HEK293 (cell line): ENCODE results near the gene KCNJ11.

Experiments used
- CTCF ChIA-PET: fragments of 350-600 bp; formaldehyde crosslinking; extraction: SDS; loops from one replicate; lab custom pipeline; 2021; ENCODE audit warnings: antibody characterized with exemption; lab: Yijun Ruan, JAX
- POLR2A ChIA-PET: fragments of 300-600 bp; formaldehyde crosslinking; extraction: SDS; loops from one replicate; lab custom pipeline; 2020; ENCODE audit warnings: antibody characterized with exemption, inconsistent platforms; lab: Yijun Ruan, JAX
- H3K27ac ChIP-seq: fragments of 200-500 bp; sonication (Bioruptor generic); 2 replicates; pipeline ENCODE4 v1.5.1; 2014; ENCODE audit warnings: low read depth, low read length, control low read depth, inconsistent platforms; ENCODE audit errors: extremely low read depth
- H3K36me3 ChIP-seq, 2 experiments: fragments of 200-500 bp in 1 of 2; sonication (Bioruptor generic) in 1 of 2; 1 replicate in 1 of 2; 2 replicates in 1 of 2; pipeline ENCODE4 v1.5.1; 2014 to 2017; ENCODE audit warnings: inconsistent platforms in 2 of 2, low read length in 2 of 2; ENCODE audit not compliant: control insufficient read depth in 2 of 2, insufficient read depth in 1 of 2
- H3K4me1 ChIP-seq: fragments of 200-500 bp; sonication (Bioruptor generic); 2 replicates; pipeline ENCODE4 v1.5.1; 2014; ENCODE audit warnings: mild to moderate bottlenecking, low read length, inconsistent platforms; ENCODE audit not compliant: control insufficient read depth, insufficient read depth
- H3K4me3 ChIP-seq: 2 replicates; pipeline ENCODE4 v1.5.1; 2011; ENCODE audit warnings: low read depth, mild to moderate bottlenecking, control low read depth, low read length, moderate library complexity
- H3K9me3 ChIP-seq: fragments of 200-500 bp; sonication (Bioruptor generic); 2 replicates; pipeline ENCODE4 v1.5.1; 2014; ENCODE audit warnings: low read depth, low read length, inconsistent platforms; ENCODE audit not compliant: control insufficient read depth, insufficient read depth
- IKZF3 ChIP-seq: fragments of 450-650 bp; IDR thresholded peaks from 2 replicates; pipeline ENCODE4 v1.5.0; 2018; ENCODE audit warnings: missing biosample characterization, mild to moderate bottlenecking, missing genetic modification characterization, moderate library complexity
- PRDM1 ChIP-seq: fragments of 450-650 bp; formaldehyde crosslinking; IDR thresholded peaks from 2 replicates; pipeline ENCODE4; 2016; ENCODE audit warnings: missing biosample characterization, missing genetic modification characterization
- SCRT1 ChIP-seq: fragments of 450-650 bp; formaldehyde crosslinking; IDR thresholded peaks from 2 replicates; pipeline ENCODE4 v1.5.1; 2016; ENCODE audit warnings: missing biosample characterization, missing genetic modification characterization, borderline replicate concordance
- SP2 ChIP-seq: fragments of 450-650 bp; formaldehyde crosslinking; IDR thresholded peaks from 2 replicates; pipeline ENCODE4 v1.5.1; 2016; ENCODE audit warnings: missing biosample characterization, missing genetic modification characterization
- ZNF169 ChIP-seq: fragments of 450-650 bp; formaldehyde crosslinking; IDR thresholded peaks from 2 replicates; pipeline ENCODE4 v1.5.1; 2016; ENCODE audit warnings: missing biosample characterization, missing genetic modification characterization
- ZNF214 ChIP-seq: fragments of 450-650 bp; formaldehyde crosslinking; IDR thresholded peaks from 2 replicates; pipeline ENCODE4 v1.5.1; 2017; ENCODE audit warnings: missing biosample characterization, mild to moderate bottlenecking, missing genetic modification characterization, borderline replicate concordance
- ZNF223 ChIP-seq: fragments of 450-650 bp; formaldehyde crosslinking; IDR thresholded peaks from 2 replicates; pipeline ENCODE4 v1.5.1; 2016; ENCODE audit warnings: missing biosample characterization, missing genetic modification characterization
- ZNF23 ChIP-seq: fragments of 450-650 bp; formaldehyde crosslinking; IDR thresholded peaks from 2 replicates; pipeline ENCODE4 v1.5.1; 2016; ENCODE audit warnings: missing biosample characterization, missing genetic modification characterization, borderline replicate concordance
- ZNF324 ChIP-seq: fragments of 450-650 bp; formaldehyde crosslinking; IDR thresholded peaks from 2 replicates; pipeline ENCODE4 v1.5.1; 2016; ENCODE audit warnings: missing biosample characterization, missing genetic modification characterization
- ZNF341 ChIP-seq: fragments of 450-650 bp; formaldehyde crosslinking; IDR thresholded peaks from 2 replicates; pipeline ENCODE4; 2016; ENCODE audit warnings: low read depth, missing biosample characterization, missing genetic modification characterization
- ZNF426 ChIP-seq: fragments of 450-650 bp; formaldehyde crosslinking; IDR thresholded peaks from 2 replicates; pipeline ENCODE4 v1.5.1; 2017; ENCODE audit warnings: missing biosample characterization, missing genetic modification characterization, mild to moderate bottlenecking, inconsistent platforms, moderate library complexity
- ZNF747 ChIP-seq: fragments of 450-650 bp; formaldehyde crosslinking; IDR thresholded peaks from 2 replicates; pipeline ENCODE4 v1.5.1; 2016; ENCODE audit warnings: missing biosample characterization, missing genetic modification characterization
- ZSCAN23 ChIP-seq: fragments of 450-650 bp; formaldehyde crosslinking; IDR thresholded peaks from 2 replicates; pipeline ENCODE4 v1.5.1; 2016; ENCODE audit warnings: missing biosample characterization, missing genetic modification characterization
- TF ChIP-seq, protein P1 (sequence below): fragments of 450-650 bp; formaldehyde crosslinking; conservative IDR thresholded peaks from 2 replicates; pipeline ENCODE4 v1.5.1; 2016; ENCODE audit warnings: low read depth, missing biosample characterization, missing genetic modification characterization
- TF ChIP-seq, protein P2 (sequence below): fragments of 450-650 bp; formaldehyde crosslinking; IDR thresholded peaks from 2 replicates; pipeline ENCODE4; 2016; ENCODE audit warnings: missing biosample characterization, missing genetic modification characterization
- TF ChIP-seq, protein P3 (sequence below): IDR thresholded peaks from 2 replicates; pipeline ENCODE4 v1.6.1; 2011; ENCODE audit warnings: mild to moderate bottlenecking, low read depth, low read length, borderline replicate concordance
- TF ChIP-seq, protein P4 (sequence below): fragments of 450-650 bp; IDR thresholded peaks from 2 replicates; pipeline ENCODE4 v1.5.1; 2018; ENCODE audit warnings: missing biosample characterization, mild to moderate bottlenecking, missing genetic modification characterization
- TF ChIP-seq, protein P5 (sequence below): fragments of 450-650 bp; formaldehyde crosslinking; IDR thresholded peaks from 2 replicates; pipeline ENCODE4 v1.5.0; 2017; ENCODE audit warnings: missing biosample characterization, missing genetic modification characterization, borderline replicate concordance

The KCNJ11 gene

DNA sequence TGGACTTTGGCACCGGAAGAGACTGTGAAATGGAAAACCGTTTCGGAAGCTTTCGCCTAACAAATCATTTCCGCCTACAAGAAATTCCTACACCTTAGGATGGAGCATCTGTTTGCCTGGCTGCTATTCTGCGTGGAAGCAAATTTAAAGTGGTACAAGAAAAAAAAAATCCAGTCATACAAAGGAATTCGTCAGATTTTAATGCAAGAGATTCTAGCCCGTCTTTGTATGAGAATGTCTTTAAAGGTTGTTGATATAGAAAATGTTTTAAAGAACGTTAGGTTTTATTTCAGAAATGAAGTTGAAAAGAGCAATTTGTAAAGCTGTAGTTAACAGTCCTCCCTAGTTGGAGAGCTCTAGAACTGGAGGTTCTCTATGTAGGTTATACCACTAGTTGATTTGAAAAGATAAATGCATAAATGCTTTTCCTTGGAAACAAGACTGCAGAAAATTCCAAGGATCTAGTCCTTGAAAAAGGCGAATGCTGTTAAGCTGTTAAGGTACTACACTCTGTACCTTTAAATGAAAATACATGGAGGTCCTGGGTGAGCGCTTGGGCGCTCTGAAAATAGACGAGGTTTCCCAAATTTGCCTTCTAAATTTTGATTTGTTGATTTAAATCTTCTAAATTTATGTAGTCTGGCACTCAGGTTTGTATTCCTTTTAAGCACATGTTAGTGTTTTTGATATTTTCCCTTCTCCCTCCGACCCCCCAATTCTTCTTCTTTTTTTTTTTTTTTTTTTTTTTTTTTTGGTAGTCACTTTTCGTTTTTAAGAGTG lies 34.4 kb downstream of the KCNJ11 start:
- H3K27ac ChIP-seq, result peak overlapping the region; percentile 48
- ChIA-PET POLR2A (interaction anchor here (0.6 to 1.6 kb wide), 8 partner anchors 9 to 146 kb away, joined by 3 to 12 read pairs (median 4); partner anchors contain the start of genes KCNJ11, NUCB2 and PIK3C2A), CTCF (interaction anchor here (0.6 to 3.4 kb wide), 32 partner anchors 8 to 793 kb away, joined by 3 to 35 read pairs (median 4); no protein-coding TSS in a partner anchor)
- TF ChIP-seq ZNF169, result no peak
- TF ChIP-seq, protein P1, sequence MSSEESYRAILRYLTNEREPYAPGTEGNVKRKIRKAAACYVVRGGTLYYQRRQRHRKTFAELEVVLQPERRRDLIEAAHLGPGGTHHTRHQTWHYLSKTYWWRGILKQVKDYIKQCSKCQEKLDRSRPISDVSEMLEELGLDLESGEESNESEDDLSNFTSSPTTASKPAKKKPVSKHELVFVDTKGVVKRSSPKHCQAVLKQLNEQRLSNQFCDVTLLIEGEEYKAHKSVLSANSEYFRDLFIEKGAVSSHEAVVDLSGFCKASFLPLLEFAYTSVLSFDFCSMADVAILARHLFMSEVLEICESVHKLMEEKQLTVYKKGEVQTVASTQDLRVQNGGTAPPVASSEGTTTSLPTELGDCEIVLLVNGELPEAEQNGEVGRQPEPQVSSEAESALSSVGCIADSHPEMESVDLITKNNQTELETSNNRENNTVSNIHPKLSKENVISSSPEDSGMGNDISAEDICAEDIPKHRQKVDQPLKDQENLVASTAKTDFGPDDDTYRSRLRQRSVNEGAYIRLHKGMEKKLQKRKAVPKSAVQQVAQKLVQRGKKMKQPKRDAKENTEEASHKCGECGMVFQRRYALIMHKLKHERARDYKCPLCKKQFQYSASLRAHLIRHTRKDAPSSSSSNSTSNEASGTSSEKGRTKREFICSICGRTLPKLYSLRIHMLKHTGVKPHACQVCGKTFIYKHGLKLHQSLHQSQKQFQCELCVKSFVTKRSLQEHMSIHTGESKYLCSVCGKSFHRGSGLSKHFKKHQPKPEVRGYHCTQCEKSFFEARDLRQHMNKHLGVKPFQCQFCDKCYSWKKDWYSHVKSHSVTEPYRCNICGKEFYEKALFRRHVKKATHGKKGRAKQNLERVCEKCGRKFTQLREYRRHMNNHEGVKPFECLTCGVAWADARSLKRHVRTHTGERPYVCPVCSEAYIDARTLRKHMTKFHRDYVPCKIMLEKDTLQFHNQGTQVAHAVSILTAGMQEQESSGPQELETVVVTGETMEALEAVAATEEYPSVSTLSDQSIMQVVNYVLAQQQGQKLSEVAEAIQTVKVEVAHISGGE, result peak; percentile 38
- 0 out of 2 replicates have a peak, but pooled peaks have one; percentile 2 for TF ChIP-seq IKZF3 (tag by site-specific recombination)
- 0 out of 2 replicates have a peak, but pooled peaks have one; percentile 3 for TF ChIP-seq ZNF341 (tag by site-specific recombination)
- no peaks in the 10 kb centered on the region for H3K9me3 ChIP-seq
- H3K36me3 ChIP-seq, result peaks cover 0 to 14% of the 10 kb centered on the region in 2 experiments; a peak in 1 of 3 replicates
- no peaks in the 10 kb centered on the region for H3K4me1 ChIP-seq
- H3K4me3 ChIP-seq, result peak overlapping the region; percentile 59

DNA sequence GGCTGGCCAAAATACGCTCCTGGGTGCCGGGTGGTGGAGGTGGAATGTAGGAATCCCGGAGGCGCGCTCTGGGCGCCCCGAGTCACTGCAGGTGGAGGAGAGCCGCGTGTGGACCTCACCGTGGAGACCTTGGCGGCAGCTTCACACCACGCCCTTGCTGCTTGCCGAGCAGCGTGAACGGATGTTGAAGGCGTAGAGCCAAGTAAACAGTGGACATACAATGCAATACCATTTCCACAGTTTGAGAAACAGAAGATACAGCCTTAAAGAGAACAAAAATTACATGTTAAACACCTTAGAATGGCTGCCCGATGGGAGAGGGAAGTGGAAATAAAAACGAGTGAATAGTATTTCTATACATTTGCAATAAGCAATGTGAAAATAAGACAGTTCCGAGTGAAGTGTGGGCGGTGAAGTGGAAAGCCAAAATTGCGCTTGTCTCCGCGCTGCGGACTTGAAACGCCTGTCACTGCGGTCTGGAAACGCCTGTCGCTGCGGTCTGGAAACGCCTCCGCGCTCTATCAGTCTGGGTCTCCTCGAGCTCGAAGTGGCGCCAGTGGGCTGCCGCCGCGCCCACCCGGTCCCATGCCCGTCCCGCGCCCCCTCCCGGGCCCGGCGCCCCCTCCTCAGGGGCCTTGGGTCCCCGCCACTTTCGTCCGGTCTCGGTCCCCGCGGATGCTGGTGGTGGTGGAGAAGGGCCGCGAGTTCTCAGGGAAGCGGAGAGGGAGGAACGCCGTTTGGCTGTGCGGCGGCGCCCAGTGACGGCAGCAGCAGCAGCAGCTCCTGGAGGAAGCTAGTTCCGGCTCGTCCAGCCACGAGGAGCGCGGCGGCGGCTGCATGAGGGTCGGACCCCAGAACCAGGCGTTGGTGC lies 35.3 kb downstream of the KCNJ11 start:
- Histone ChIP-seq H3K36me3 (peaks cover 0 to 8% of the 10 kb centered on the region in 2 experiments; a peak in 1 of 3 replicates), H3K27ac (peak overlapping the region; percentile 48), H3K4me3 (peak overlapping the region; percentile 59), H3K9me3 (no peaks in the 10 kb centered on the region), H3K4me1 (no peaks in the 10 kb centered on the region)
- ChIA-PET POLR2A (interaction anchor here (0.6 to 1.6 kb wide), 7 partner anchors 8 to 145 kb away, joined by 3 to 12 read pairs (median 4); partner anchors contain the start of genes KCNJ11, NUCB2 and PIK3C2A), CTCF (interaction anchor here (0.7 to 3.4 kb wide), 20 partner anchors 8 to 1651 kb away, joined by 3 to 35 read pairs (median 6); no protein-coding TSS in a partner anchor)
- TF ChIP-seq, protein P2, sequence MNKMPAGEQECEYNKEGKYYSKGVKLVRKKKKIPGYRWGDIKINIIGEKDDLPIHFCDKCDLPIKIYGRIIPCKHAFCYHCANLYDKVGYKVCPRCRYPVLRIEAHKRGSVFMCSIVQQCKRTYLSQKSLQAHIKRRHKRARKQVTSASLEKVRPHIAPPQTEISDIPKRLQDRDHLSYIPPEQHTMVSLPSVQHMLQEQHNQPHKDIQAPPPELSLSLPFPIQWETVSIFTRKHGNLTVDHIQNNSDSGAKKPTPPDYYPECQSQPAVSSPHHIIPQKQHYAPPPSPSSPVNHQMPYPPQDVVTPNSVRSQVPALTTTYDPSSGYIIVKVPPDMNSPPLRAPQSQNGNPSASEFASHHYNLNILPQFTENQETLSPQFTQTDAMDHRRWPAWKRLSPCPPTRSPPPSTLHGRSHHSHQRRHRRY, result no peak
- no peak for TF ChIP-seq ZSCAN23
- no peak for TF ChIP-seq SCRT1 (tag by site-specific recombination)
- no peak for TF ChIP-seq ZNF23 (tag by site-specific recombination)
- TF ChIP-seq SP2 (tag by site-specific recombination), result peak; percentile 76
- TF ChIP-seq ZNF747 (tag by site-specific recombination), result no peak
- TF ChIP-seq ZNF426, result no peak
- TF ChIP-seq ZNF324 (tag by site-specific recombination), result 0 out of 2 replicates have a peak, but pooled peaks have one; percentile 28
- TF ChIP-seq, protein P3, sequence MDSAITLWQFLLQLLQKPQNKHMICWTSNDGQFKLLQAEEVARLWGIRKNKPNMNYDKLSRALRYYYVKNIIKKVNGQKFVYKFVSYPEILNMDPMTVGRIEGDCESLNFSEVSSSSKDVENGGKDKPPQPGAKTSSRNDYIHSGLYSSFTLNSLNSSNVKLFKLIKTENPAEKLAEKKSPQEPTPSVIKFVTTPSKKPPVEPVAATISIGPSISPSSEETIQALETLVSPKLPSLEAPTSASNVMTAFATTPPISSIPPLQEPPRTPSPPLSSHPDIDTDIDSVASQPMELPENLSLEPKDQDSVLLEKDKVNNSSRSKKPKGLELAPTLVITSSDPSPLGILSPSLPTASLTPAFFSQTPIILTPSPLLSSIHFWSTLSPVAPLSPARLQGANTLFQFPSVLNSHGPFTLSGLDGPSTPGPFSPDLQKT, result no peak
- TF ChIP-seq ZNF214 (tag by site-specific recombination), result no peak
- TF ChIP-seq, protein P4, sequence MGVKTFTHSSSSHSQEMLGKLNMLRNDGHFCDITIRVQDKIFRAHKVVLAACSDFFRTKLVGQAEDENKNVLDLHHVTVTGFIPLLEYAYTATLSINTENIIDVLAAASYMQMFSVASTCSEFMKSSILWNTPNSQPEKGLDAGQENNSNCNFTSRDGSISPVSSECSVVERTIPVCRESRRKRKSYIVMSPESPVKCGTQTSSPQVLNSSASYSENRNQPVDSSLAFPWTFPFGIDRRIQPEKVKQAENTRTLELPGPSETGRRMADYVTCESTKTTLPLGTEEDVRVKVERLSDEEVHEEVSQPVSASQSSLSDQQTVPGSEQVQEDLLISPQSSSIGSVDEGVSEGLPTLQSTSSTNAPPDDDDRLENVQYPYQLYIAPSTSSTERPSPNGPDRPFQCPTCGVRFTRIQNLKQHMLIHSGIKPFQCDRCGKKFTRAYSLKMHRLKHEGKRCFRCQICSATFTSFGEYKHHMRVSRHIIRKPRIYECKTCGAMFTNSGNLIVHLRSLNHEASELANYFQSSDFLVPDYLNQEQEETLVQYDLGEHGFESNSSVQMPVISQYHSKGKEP (tag by site-specific recombination), result no peak
- no peak for TF ChIP-seq PRDM1 (tag by site-specific recombination)
- TF ChIP-seq ZNF223 (tag by site-specific recombination), result no peak
- TF ChIP-seq, protein P5, sequence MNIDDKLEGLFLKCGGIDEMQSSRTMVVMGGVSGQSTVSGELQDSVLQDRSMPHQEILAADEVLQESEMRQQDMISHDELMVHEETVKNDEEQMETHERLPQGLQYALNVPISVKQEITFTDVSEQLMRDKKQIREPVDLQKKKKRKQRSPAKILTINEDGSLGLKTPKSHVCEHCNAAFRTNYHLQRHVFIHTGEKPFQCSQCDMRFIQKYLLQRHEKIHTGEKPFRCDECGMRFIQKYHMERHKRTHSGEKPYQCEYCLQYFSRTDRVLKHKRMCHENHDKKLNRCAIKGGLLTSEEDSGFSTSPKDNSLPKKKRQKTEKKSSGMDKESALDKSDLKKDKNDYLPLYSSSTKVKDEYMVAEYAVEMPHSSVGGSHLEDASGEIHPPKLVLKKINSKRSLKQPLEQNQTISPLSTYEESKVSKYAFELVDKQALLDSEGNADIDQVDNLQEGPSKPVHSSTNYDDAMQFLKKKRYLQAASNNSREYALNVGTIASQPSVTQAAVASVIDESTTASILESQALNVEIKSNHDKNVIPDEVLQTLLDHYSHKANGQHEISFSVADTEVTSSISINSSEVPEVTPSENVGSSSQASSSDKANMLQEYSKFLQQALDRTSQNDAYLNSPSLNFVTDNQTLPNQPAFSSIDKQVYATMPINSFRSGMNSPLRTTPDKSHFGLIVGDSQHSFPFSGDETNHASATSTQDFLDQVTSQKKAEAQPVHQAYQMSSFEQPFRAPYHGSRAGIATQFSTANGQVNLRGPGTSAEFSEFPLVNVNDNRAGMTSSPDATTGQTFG (tag by site-specific recombination), result no peak
- TF ChIP-seq ZNF169, result no peak
